ENCODE results near the gene HCRT.
"Not testable (repeated sequence)": the region's sequence is repeated elsewhere in the genome, so short reads cannot be mapped to it uniquely, and the experiment has no call there.

The HCRT gene

GRCh38 chr17:42184713-42185620, at the start of gene HCRT:
Gene HCRT, minus strand, starts transcription at chr17:42185452. Its CDS starts 87 bp downstream, at chr17:42185365.
- peak; percentile 6 for DNase-seq (ENCODE audit: low read depth)

GRCh38 chr17:42233994-42234393, 48.7 kb upstream of the HCRT start:
- DNase-seq (ENCODE audit: low read depth), result no peak

- no peak for DNase-seq (ENCODE audit: low read depth)
Measured at GRCh38 chr17:42233156-42233555, 47.9 kb upstream of the HCRT start.

GRCh38 chr17:42230225-42230624, 45.0 kb upstream of the HCRT start:
- DNase-seq (ENCODE audit: low read depth), result no peak

GRCh38 chr17:42227849-42228700, 42.8 kb upstream of the HCRT start:
- no peak for DNase-seq (ENCODE audit: low read depth)

GRCh38 chr17:42225646-42226045, 40.4 kb upstream of the HCRT start:
- DNase-seq (ENCODE audit: low read depth), result no peak

- no peak for DNase-seq (ENCODE audit: low read depth)
Measured at GRCh38 chr17:42224651-42225050, 39.4 kb upstream of the HCRT start.

- peak; percentile 42 for DNase-seq (ENCODE audit: low read depth)
Measured at GRCh38 chr17:42221886-42222745, 36.9 kb upstream of the HCRT start.

- not testable (repeated sequence) for DNase-seq (ENCODE audit: low read depth)
Measured at GRCh38 chr17:42219280-42219679, 34.0 kb upstream of the HCRT start.

- DNase-seq (ENCODE audit: low read depth), result no peak
Measured at GRCh38 chr17:42214156-42214555, 28.9 kb upstream of the HCRT start.

- no peak for DNase-seq (ENCODE audit: low read depth)
Measured at GRCh38 chr17:42212382-42212781, 27.1 kb upstream of the HCRT start.

GRCh38 chr17:42211921-42212341, 26.7 kb upstream of the HCRT start:
- not testable (repeated sequence) for DNase-seq (ENCODE audit: low read depth)

- DNase-seq (ENCODE audit: low read depth), result no peak
Measured at GRCh38 chr17:42210046-42210445, 24.8 kb upstream of the HCRT start.

GRCh38 chr17:42206153-42206612, 20.9 kb upstream of the HCRT start:
- not testable (repeated sequence) for DNase-seq (ENCODE audit: low read depth)

GRCh38 chr17:42203354-42203753, 18.1 kb upstream of the HCRT start:
- no peak for DNase-seq (ENCODE audit: low read depth)

- DNase-seq (ENCODE audit: low read depth), result no peak
Measured at GRCh38 chr17:42202696-42203095, 17.4 kb upstream of the HCRT start.

GRCh38 chr17:42202159-42202558, 16.9 kb upstream of the HCRT start:
- DNase-seq (ENCODE audit: low read depth), result no peak

- DNase-seq (ENCODE audit: low read depth), result no peak
Measured at GRCh38 chr17:42201458-42201772, 16.2 kb upstream of the HCRT start.

- DNase-seq (ENCODE audit: low read depth), result no peak
Measured at GRCh38 chr17:42200706-42201457, 15.6 kb upstream of the HCRT start.

- no peak for DNase-seq (ENCODE audit: low read depth)
Measured at GRCh38 chr17:42199416-42200011, 14.3 kb upstream of the HCRT start.

- DNase-seq (ENCODE audit: low read depth), result no peak
Measured at GRCh38 chr17:42198897-42199296, 13.6 kb upstream of the HCRT start.
